Islet of Langerhans (tissue), 1 donor: ENCODE results near the gene ERICH2.

Source experiments
- FAIRE-seq: peaks from one replicate; lab custom pipeline; 2011; peaks lifted over from hg19 to GRCh38; lab: Jason Lieb, UNC

ERICH2 gene

DNA sequence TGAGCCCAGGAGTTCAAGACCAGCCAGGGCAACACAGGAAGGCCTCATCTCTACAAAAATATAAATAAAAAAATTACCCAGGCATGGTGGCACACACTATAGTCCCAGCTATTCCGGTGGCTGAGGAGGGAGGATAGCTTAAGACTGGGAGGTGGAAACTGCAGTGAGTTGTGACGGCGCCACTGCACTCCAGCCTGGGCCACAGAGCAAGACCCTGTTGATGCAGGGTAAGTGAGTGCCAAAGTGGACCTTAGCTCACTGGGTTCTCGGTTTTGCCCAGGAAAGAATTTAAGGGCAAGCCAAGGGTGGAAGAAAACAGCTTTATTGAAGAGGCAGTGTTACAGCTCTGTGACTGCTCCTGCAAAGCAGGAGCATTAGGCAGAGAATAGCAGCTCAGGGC, 6.9 kb upstream of the ERICH2 start:
- no peak for FAIRE-seq

GRCh38 chr2:170764880-170765261, 5.3 kb upstream of the ERICH2 start:
- no peak for FAIRE-seq

DNA sequence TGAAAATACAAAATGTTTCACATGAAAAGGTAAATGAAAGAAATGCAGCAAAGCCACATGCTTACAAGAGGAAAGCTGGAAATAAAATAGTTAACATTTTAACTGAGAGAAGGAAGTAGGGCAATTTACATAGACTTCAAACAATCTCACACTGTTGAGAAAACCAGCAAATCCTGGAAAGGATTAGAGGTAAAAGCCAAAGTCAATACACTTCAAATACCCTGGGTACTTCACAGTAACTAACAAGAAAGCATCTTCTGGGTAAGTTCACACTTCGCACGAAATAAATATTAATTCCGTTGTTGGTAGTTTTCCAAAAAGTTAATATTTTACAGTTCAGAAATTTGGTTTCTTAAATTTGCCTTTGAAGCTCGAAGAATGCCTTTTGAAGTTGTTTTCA, 3.5 kb upstream of the ERICH2 start:
- FAIRE-seq: no peak

DNA sequence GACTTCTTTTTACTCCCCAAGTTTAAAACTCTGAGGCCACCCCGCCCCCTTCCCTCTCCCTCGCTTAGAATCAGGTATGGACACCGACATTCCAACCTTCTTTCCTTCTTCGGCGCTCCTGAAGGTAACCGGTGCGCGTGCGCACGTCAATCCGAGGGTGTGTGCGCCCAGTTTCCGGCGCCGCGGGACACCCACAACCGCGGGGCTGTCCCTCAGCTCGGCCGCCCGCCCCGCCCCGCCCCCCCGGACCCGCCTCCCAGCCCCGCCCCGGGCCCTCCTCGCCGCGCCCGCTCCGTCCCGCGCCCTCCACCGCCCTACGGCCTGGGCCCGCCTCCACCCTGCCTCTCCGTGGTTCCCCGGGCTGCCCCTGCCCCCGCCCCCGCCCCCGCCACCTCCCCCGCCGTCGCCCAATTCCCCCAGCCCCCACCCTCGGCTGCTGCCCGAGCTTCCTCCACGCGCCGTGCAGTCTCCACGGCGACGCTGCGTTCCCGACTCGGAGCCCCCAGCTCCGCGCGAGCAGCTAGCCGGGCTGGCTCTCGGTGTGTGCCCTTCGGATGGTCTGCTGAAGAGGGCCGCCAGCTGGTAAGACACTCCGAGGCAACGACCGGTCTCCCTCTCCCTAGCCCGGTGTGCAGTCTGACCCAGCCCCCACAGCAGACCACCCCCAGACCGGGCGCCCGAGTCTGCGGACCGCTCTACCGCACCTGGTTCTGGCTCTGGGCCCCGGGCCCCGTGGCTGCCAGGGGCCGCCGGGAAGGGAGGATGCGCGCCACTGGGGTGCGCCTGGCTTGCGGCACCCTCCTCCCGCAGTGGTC, 635 bp downstream of the ERICH2 start:
- no peak for FAIRE-seq

GRCh38 chr2:170771421-170771937, 1.3 kb downstream of the ERICH2 start:
- no peak for FAIRE-seq

DNA sequence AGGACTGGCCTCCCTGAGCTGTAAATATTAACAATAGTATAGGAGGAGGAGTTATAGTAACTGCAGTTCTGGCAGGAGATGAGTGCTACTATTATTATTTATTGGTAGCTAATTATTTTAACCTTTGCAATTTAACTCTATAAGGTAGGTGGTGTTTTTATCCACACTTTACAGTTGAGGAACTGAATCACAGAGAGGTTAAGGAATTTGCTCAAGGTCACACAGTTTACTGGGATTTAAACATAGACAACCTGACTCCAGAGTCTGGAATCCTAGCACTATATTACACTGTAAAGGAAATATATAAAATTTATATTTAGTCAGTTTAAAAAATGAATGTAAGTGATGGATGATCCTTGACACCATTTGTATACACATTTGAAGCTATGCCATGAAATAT, 2.1 kb downstream of the ERICH2 start:
- FAIRE-seq: no peak

GRCh38 chr2:170774074-170774473, 3.9 kb downstream of the ERICH2 start:
- no peak for FAIRE-seq

- no peak for FAIRE-seq
Observed at GRCh38 chr2:170778900-170779299, 8.7 kb downstream of the ERICH2 start.

DNA sequence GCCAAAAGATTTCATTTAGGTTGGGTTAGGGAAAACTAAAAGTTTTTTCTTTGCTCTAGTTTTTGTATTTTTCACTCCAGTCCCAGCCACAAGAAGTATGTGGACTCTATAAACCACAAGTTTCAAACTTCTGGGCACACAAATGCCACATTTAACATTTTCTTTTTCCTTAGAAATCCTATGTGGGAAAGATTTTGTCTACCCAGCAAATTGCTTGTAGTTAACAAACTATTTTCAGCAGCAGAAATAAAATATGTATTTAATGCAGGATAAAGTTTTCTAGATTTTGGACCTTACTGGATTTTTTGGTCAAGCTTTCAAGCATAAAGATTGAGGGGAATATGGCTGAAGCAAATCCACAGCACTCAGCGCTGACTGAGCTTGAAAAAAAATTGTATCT, 9.1 kb downstream of the ERICH2 start:
- FAIRE-seq: no peak

DNA sequence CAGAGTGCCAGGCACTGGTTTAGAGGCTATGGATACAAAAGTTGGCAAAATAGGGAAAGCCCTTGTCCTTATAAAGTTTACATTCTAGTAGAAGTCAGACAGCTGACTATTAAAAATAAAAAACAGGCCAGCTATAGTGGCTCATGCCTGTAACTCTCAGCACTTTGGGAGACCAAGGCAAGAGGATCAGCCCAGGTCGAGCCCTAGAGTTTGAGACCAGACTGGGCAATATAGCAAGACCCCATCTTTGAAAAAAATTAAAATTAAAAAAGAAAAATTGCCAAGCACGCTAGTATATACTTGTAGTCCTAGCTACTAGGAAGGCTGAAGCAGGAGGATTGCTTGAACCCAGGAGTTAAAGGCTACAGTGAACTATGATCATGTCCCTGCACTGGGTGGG, 12.5 kb downstream of the ERICH2 start:
- no peak for FAIRE-seq

GRCh38 chr2:170783549-170783948, 13.4 kb downstream of the ERICH2 start:
- FAIRE-seq: no peak

- FAIRE-seq: no peak
Observed at GRCh38 chr2:170798996-170799395, 28.8 kb downstream of the ERICH2 start.

- no peak for FAIRE-seq
Observed at GRCh38 chr2:170806548-170806947, 36.4 kb downstream of the ERICH2 start.

GRCh38 chr2:170812710-170813600, 42.8 kb downstream of the ERICH2 start:
- peak; percentile 98 for FAIRE-seq

DNA sequence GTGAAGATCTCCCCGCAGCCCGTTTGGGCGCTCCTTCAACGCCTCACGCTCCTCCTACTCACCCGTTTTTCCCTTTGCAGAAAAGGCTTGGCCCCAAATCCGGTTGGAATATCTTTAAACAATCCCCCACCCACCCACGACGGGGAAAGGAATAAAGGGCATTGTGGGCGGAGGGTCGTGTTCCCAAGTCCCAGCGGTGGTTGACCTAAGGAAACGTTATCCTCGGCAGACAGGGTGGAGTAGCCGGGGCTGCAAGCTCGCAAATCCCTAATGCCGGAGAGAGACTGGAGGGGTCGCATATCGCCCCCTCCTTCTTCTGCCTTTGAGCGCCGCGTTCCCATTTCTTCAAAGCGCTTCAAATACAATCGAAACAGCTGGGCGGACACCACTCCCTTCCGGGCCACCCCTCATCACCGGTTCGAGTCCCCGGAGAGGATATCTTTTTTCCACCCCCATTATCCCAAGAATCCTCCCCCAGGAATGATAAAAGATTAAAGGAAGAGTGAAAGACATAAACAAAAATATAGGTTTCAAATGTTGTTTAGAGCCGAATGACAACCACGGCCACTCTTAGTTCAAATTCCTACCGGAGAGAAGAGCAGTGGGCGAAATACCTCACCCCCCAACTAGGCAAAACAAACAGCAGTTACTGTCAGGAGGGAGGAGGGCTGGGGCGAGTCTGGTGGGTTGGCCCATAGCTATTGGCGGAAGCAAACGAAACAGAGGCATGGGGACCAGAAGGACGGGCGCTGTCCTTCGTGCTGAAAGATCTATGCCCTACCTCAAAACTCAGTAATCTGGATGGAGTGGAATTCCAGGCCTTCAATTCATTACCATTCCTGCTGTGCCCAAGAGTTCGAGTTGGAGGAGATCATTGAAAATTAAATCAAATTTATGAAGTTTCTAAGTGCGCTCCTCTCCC, 43.7 kb downstream of the ERICH2 start:
- no peak for FAIRE-seq

DNA sequence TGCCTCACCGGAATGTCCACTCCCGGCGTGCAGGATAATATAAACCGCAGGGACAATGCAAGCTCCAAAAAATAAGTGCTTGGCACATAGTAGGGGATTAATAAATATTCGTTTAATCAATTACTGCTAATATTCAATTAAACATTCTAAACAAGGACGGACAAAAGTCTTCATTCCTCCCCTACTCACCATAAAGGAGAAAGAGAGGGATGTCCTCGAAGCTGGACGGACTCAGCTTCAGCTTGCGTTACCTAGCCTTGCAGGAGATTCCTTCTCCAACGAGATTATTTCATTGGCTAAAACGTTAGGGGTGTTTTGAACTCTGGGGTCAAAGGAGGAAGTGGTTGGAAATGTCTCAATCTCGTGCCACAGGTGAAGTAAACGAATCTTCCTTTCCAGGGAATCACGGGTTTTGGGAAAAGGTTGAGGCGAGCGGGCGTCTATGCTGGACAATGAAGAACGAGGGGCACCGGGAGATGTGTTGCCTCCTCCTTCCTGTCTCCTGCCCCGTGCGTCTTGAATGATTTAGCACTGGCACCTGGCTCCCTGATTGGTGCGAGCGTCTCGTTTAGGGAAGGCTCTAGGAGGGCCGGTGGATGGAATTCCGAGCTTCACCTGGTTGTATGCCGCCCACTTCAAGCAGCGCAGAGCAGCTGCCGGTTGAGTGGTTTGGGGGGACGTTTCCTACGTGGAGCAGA, 44.5 kb downstream of the ERICH2 start:
- FAIRE-seq: no peak

DNA sequence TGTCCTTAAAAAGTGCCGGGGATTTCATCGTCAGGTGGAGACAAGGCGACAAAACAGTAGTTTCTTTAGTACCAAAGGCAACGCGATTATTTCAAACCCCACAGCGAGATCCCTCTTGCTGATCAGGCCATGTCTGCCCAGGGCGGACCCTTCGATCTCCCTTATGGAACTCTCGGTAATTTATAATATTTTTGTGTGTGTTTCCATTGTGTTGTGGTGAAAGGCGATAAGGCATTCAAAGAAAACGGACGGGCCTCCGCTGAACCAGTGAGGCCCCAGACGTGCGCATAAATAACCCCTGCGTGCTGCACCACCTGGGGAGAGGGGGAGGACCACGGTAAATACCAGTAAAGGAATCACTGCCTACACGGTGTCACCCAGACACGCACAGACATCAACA, 45.1 kb downstream of the ERICH2 start:
- FAIRE-seq: no peak

DNA sequence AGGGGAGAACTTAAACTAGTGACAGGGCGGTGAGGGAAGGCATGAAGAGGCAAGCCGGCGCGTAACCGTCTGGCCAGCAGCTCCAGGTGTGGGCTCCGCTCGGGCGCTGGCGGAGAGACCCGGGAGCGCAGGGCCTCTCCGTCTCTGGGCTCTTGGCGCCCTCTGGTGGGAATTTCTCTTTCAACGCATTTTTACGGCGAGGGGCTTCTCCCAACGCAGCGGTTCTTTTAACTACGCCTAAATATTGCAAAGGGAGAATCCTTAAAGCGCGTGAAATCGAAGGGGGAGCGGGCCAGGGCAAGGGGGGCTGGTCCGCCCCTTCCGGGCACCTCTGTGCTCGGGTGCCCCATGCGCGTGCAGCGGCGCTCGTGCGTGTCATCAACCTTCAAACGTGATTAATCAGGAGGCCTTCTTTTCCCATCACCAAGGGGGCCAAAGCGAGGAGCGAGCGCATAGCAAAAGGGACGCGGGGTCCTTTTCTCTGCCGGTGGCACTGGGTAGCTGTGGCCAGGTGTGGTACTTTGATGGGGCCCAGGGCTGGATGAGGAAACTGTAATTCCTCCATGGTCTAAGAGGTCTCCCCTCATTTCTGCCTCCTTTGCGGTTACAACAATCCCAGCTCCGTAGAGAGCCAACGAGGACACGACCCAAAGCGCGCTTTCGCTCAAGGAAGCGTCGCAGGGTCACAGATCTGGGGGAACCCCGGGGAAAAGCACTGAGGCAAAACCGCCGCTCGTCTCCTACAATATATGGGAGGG, 45.7 kb downstream of the ERICH2 start:
- no peak for FAIRE-seq

DNA sequence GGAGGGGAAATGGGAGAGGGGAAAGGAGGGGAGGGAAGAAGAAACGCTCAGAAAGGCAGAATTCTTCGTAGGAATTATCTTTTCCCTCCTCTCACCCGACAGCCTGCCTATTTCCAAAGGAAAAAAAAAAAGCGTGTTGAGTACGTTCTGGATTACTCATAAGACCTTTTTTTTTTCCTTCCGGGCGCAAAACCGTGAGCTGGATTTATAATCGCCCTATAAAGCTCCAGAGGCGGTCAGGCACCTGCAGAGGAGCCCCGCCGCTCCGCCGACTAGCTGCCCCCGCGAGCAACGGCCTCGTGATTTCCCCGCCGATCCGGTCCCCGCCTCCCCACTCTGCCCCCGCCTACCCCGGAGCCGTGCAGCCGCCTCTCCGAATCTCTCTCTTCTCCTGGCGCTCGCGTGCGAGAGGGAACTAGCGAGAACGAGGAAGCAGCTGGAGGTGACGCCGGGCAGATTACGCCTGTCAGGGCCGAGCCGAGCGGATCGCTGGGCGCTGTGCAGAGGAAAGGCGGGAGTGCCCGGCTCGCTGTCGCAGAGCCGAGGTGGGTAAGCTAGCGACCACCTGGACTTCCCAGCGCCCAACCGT, 46.4 kb downstream of the ERICH2 start, which contains the start of gene GAD1:
TSS of gene GAD1 (plus strand) at position 384 of the 589 bp plus-strand sequence. CDS start 1,705 bp downstream, outside the sequence.
- FAIRE-seq: no peak
